HG02970 (cell line): ENCODE measurements around the gene PRPF31.
"Not testable (repeated sequence)": the region's sequence is repeated elsewhere in the genome, so short reads cannot be mapped to it uniquely, and the experiment has no call there.

Experiments
- ATAC-seq: cut with Tn5 transposase; IDR thresholded peaks from one replicate; pipeline ENCODE4 v1.9.1; 2021; ENCODE audit warnings: mild to moderate bottlenecking, moderate library complexity, moderate number of reproducible peaks; ENCODE audit not compliant: unreplicated experiment, low FRiP score

The PRPF31 gene

DNA sequence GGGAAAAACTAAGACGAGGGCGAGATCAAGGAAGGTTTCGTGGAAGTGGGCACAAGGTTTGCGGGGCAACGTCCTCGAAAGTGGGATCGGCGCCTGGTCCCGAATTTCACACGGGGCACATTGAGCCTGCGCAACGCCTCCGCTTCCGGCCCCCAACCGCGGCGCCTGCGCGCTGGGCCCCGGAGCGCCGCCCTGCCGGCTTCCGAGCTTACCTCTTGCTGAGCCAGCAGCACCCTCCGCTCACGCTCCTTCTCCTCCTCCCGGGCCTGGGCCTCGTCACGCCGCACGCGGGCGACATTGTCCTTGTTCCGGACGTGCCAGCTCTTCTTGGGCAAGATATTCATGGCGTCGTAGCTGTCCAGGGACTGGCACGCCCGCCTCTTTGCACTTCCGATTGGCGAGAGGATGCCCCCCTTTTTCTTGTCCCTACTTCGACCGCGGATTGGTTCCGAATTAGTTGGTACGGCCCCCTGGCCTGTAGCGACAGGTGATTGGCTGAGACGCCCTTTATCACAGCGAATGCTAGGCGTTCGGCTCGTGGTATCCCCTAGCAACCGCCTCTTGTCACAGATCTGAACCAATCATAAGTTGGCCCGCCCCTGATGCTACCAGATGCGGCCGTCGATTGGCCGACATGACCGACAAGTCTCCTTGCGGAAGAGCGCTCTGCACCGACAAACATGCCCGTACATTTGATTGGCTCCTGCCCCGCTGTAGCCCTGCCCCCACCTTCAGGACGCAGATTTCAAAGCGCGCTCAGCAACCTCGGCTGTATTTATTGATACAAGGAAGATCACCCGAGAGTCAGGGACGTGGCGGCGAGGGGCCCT is 44.0 kb downstream of the PRPF31 start, which contains the start of gene LENG1:
Gene LENG1, minus strand, starts transcription at position 370 of the 830 bp plus-strand sequence. Its CDS starts 26 bp downstream, at position 344.
- ATAC-seq = peak; percentile 86

DNA sequence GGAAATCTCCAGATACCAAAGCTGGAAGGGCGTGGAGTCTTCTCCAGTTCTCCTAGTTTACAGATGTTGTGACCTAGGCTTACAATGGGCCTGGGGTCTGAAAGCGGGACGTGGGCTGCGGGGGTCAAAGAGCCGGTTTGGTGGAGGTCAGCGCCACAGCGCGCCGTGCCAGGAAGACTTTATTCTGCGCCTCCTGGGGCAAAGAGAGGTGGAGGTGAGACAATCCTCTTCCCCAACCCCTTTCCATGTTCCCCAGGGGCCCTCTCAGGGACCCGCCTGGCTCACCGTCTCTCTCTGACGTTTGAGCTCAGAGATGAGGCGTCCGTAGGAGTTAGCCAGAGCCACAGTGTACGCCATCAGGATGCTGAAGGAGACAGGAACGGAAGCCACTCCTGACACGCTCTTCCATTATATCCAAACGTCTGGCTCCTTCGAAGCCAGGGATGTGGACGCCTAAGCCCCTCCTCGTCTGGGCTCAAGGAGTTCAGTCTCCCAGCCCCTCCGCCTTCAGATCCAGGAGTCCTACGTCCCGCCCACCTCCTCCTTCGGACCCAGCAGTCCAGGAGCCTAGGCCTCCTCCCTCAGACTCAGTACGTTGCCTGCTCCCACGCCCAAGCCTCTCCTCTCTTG is 44.7 kb downstream of the PRPF31 start:
- ATAC-seq = peak; percentile 1

DNA sequence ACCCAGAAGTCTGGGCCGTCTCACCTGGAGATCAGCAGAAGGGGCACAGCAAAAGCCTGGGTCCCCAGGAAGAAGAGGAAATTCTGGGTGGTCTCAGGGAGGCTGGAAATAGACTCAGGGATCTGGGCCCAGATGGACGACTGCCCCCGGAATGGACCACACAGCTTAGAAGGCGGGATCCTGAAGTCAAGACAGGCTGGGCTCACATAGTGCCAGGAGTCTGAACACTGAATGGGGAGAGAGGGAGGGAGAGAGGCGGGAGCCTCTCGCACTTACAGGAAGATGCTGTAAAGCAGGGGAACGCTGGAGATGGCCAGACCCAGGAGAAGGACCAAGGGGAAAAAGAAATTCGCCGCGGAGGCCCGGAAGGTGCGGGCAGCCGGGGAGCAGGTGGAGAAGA is 45.3 kb downstream of the PRPF31 start:
- no peak for ATAC-seq

DNA sequence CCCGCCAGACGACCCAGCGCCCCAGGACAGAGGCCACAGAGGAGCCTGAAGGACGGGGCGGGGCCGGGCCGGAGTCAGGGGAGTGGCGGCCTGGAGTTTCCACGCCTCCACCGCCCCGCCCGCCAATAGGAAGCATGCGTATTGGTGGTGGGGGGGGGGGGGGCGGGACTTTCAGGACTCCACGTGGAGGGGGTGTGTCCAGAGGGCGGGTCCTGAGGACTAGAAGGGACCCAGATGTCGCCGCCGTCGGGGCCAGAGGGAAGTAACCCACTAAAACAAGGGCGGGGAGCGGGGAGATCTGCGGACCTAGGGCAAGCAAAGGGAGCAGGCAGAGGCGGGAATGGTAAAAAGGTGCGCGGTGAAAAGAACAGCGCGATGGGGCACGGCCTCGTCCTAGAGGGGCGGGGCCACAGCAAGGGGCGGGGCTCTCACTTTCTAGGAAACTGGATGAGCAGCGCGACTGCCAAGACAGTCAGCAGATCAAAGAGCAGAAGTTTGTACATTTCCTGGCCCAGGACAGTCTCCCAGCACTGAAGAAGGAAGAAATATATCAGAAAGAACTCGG is 46.8 kb downstream of the PRPF31 start:
- no peak for ATAC-seq

DNA sequence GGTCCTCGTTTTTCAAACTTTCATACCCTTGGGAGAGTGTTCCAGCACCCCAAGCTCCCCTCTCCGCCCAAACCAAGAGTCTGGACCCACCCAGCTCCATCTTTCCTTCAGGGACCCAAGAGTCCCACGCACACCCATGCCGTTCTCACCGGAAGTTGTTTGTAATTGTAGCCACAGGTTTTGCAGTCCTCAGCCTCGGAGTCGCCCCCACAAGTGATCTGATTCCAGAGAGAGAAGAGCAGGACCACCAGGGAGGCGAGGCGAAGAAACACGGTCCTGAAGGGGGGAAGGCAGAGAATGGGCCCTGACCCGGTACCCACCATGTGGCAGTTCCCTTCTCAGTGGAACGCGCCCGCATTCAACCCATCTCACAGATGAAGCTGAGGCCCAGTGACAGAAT is 47.3 kb downstream of the PRPF31 start:
- ATAC-seq = no peak

DNA sequence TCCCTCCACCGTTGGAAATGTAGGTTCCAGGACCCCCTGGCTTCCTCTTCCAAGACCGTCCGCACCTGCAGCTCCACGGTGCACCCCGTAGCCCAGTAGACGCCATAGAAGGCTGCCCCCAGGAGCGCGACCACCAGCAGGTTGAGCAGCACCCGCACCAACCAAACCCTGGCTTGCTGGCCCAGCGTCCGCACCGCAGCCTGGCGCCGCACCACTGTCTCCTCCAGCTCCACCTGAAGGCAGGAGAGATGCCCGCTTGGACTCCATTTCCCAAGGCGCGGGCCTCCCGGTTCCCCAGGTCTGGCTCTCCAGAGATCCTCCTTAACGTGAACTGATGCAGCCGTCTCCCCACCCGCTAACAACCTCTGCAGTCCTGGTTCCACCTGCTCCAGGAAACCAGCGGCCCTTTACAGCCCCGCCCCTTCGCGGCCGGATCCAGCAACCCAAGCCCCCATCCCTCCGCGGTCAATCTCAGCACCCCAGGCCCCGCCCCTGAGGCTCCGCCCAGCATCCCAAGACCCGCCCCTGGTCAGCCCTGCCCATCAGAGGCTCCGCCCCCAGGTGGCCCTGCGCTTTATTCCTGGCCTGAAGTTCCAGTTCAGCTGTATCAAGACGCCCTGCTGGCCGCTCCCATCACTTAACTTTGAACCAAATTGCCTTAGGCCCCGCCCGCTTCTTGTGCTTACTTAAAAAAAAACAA is 49.0 kb downstream of the PRPF31 start:
- no peak for ATAC-seq

DNA sequence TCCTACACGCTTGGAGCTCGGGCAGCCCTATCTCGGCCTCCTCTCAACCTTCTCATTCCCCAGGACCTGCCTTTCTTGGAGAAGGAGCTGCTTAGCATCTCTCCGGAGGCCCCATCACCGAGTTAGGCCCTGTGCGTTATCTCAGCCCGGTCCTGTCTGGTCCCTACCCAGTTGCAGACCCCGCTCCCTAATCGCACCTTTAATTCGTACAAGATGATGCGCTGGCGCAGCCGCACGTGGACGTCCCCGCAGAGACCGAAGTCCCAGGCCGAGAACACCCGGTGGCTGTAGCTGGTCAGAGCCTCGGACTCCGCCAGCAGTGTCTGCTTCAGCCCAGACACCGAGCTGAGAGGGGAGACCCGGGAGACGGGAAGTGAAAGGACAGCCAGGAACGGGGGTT is 49.7 kb downstream of the PRPF31 start:
- ATAC-seq = no peak

DNA sequence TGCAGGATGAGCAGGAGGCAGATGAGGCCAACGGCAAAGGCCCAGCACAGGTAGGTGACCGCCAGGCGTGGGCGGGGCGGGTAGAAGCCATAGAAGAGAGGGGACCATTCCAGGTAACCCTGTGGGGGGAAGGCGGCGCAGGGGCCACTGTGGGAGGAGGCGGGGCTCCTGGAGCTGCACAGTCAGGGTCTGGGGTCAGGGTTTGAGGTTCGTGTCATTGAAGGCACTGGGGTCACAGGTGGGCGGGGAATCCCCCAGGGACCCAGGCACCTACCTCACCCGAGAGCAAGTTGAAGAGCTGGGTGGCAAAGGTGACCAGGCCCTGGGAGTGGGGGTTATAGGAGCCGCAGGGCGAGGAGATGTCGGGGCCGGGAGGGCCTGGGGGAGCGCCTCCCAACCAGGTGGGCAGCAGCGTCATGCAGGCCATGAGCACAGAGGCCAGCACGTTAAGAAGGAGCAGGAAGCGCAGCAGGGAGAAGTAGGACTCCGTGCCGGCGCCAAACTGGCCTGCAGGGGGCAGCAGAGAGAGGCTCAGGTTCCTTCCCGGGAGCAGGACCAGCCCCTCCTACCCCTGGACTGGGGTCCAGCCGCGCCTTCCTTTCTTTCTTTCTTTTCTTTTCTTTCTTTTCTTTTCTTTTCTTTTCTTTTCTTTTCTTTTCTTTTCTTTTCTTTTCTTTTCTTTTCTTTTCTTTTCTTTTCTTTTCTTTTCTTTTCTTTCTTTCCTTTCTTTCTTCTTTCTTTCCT is 52.8 kb downstream of the PRPF31 start:
- peak; percentile 68 for ATAC-seq

DNA sequence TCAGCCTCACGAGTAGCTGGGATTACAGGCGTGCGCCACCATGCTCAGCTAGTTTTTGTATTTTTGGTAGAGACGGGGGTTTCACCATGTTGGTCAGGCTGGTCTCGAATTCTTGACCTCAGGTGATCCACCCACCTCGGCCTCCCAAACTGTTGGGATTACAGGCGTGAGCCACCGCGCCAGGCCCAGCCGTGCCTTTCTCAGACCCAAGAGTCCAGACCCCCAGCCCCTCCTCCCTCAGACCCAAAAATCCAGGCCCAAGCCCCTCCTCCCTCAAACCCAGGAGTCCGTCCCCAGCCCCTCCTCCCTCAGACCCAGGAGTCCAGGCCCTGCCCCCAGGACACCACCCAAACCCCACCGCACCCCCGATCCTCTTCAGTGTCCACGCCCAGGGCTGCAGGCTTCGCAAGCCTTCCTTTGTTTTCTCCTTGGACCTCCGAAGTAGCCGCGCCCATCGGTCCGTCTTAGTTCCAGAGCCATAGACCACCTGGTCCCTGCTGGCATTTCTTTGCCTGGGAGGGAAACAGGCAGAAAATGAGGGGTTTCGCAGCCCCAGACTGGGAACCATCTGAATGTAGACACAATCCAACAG is 53.7 kb downstream of the PRPF31 start:
- ATAC-seq = no peak

DNA sequence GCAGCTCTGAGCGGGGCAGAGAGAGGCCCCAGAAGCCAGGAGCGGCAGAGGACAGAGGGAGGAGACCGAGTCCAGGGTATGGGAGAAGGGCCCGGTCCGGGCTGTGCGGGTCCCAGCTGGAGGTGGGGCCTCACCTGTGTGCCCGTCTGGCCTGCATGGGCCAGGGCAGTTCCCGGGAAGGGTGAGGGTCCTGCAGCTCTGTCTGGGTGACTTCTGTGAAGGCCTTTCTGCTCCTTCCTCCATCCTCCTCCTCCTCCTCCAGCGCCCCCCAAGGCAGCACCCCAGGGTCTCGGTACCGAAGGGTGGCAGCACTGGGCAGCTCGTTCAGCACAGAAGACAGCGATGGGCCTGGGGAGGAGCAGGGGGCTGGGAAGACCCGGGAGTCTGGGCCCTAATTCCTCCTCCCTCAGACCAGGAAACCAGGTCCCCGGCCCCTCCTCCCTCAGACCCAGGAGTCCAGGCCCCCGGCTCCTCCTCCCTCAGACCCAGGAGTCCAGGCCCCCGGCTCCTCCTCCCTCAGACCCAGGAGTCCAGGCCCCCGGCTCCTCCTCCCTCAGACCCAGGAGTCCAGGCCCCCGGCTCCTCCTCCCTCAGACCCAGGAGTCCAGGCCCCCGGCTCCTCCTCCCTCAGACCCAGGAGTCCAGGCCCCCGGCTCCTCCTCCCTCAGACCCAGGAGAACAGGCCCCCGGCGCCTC is 56.3 kb downstream of the PRPF31 start:
- not testable (repeated sequence) for ATAC-seq

DNA sequence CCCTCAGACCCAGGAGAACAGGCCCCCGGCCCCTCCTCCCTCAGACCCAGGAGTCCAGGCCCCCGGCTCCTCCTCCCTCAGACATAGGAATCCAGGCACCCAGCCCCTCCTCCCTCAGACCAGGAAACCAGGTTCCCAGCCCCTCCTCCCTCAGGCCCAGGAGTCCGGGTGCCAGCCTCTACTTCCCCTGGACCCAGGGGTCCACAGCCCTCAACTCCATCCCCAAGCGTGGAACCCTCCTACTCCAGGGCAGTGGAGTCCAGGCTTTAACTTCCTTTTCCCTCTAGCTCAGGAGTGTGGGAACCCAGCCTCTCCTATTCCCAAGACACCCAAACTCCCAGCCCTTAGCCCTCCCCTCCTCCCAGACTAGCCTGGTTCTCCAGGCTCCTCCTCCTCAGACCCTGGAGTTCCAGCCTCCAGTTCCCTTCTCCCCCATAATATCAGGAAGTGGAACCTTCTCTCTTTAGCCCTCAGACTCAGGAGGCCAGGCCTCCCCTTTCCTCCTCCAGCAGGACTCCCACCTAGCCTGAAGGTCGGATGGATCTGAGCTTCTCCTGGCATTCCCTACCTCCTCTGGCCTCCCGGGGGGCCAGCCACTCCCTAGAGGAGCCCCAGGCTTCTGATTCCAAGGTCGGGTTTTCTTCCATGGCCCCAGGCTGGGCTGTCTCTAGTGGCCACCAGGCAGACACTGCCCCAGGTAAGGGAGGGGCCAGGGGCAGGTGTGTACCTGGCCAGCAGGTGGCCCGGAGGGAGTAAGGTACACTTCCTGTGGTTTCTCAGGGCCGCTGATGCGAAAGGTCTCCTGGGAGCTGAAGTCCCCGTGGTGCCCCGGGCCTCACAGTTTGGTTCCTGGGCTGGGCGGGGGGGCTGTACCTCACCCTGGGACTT is 57.2 kb downstream of the PRPF31 start, which contains the start of gene TMC4:
Gene TMC4, minus strand, starts transcription at position 690 of the 888 bp plus-strand sequence. Its CDS starts 43 bp downstream, at position 647.
- no peak for ATAC-seq

DNA sequence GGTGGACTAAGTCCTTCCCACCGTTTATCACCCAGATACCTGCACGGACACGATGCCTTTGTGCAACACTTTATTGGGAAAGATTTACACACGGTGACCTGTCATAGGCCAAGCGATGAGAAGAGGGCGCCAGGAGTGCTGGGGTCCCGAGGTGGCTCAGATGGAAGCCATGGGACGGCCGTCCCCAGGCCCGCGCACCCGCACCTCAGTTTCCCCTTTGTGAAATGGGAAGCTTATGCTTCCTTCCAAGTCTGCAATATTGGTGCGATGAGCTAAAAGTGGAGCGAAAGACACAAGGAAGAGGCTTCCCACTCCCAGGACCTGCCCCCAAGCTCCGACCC is 57.8 kb downstream of the PRPF31 start:
- ATAC-seq = no peak

DNA sequence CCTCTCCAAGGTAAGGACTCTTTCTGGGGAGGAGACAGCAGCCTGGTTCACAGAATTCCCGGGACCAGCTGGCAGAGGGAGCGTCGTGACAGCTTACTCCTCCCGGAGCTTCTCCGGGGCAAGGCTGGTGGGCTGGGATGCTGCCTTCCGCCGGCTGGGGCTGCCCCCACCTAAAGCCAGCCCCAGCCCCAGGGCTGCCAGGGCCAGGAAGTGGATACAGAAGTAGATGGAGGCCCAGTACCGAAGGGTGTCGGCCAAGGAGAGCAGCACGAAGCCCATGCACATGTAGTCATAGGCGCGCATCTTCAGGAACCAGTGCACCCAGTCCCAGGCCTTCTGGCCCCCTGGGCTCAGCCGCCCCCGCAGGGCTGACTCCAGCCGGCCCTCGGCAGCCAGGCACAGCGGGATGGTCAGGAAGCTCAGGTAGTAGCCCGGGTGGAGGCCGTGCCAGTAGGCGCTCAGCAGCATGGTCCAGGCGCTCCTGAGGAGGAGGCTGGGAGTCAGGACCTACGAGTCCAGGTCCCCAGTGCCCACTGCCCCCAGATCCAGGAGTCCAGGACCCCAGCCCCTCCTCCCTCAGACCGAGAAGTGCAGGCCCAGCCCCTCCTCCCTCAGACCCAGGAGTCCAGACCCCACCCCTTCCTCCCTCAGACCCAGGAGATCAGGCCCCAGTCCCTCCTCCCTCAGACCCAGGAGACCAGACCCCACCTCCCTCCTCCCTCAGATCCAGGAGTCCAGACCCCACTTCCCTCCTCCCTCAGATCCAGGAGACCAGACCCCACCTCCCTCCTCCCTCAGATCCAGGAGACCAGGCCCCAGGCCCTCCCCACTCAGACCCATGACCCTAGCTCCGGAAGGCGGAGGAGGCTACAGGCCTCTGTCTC is 58.6 kb downstream of the PRPF31 start:
- no peak for ATAC-seq

DNA sequence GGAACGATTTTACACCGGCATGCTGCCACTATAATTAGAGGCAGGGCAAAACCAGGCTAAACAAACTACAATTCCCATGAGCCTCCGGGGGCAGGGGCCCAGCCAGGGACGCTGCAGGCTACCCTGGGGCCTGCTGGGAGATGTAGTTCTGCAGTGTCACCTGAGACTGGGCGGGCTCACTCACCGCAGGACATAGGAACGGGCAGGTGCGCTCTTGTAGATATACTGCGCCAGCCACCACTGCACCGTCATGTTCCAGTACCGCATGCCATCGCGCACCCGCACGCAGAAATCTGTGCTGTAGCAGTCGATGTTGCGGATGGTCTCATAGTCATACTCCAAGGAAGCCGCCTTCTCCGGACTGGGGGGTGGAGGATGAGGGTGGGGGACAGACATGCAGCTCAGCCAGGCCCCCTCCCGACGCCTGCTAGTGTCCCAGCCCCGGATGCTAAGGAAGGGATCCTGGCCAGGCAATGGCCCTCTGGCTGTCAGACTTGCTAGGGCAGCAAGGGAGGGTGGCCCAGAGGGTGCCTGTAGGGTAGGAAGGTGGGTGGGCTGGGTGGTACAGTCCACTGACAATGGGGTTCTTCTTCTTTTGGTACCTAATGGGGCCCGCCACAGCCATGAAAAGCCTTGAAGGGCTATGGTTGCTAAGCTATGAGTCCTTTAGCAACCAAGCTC is 63.2 kb downstream of the PRPF31 start:
- no peak for ATAC-seq

DNA sequence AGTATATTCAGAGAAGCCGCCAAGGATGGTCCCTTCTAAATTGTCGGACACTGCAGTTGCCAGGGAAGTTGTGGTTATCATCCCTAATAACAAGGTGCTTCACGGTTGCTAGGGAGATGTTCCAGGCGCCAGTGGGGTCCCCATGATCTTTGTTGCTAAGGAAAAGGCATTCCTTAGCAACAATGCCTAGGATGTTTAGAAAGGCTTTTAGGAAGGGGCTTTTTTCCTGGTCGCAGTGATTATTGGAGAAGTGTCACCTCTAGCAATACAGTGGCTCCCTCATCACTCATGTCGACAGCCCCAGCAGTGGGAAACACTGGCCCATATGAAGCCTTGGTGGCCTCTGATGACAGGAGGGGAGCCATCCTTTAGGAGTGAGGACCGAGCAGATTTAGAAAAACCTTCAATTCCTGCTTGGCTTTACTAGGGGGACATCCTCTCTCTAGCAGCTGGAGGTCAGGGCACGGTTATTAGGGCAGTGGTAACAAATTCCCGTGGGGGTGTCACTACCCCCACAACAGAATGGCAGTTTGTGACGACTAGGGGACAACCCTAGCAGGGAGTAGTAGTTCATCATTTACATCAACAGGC is 63.8 kb downstream of the PRPF31 start:
- ATAC-seq = no peak

DNA sequence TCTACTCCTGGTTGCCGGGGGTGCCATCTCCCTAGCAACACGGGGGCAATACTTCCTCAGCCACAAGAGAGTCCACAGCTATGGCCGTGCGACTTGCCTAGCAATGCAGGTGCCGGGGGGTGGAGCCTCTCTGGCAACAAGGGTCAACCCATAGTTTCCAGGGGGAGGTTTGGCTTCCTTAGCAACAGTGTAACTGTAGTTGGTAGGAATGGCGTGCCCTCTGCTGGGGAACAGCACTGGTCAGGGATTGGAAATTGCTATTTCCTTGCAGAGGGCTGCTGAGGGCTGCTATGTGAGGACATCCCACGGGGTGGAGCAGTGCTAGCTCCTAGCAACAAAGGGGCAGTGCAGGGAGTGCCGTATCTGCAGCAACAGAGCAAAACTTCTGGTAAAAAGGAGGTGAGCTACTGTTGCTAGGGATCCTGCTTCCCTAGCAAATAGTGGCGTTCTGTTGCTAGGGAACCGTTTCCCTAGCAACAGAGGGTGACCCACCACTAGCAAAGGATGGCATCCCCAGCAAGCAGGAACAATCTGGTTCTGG is 64.4 kb downstream of the PRPF31 start:
- no peak for ATAC-seq
